HG03135 (cell line): ENCODE results near the gene EIF4EBP3.
"Not testable (repeated sequence)": the region's sequence is repeated elsewhere in the genome, so short reads cannot be mapped to it uniquely, and the experiment has no call there.

Experiments used
- ATAC-seq: cut with Tn5 transposase; IDR thresholded peaks from one replicate; pipeline ENCODE4 v1.9.1; 2021; ENCODE audit warnings: mild to moderate bottlenecking, moderate library complexity; ENCODE audit not compliant: unreplicated experiment

EIF4EBP3 gene

DNA sequence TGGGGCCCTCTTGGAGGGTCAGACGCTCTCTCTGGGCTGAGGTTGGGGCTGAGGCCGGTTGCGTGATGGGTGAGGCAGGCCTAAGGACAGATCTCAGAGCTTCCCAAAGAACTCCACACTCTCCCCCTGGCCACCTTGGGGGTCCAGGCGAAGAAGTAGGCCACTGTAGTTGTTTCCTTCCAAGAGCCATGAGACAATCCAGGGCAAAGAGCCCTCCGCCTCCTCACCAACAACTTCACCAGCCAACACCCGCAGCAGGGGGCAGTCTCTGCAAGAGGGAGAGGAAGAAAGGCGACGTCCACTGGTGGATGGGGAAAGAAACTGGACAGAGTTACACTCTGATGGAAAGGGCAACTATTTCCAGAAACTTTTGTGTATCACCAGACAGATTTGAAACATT is 27.8 kb downstream of the EIF4EBP3 start:
- ATAC-seq: no peak

- no peak for ATAC-seq
Measured at GRCh38 chr5:140576776-140577201, 29.3 kb downstream of the EIF4EBP3 start.

DNA sequence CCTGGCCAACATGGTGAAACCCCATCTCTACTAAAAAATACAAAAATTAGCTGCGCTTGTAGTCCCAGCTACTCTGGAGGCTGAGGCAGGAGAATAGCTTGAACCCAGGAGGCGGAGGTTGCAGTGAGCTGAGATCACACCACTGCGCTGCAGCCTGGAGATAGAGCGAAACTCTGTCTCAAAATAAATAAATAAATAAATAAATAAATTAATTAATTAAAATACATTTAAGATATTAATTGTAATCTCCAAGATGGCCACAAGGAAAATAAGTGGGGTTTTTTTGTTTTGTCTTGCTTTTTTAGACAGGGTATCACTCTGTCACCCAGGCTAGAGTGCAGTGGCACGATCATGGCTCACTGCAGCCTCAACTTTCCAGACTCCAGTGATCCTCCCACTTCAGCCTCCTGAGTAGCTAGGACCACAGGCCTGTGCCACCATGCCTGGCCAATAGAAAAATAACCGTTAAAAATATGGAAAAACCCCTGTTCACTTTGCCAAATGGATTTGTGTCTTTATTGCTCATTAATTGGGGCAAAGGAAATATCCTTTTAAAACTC is 31.8 kb downstream of the EIF4EBP3 start:
- not testable (repeated sequence) for ATAC-seq

DNA sequence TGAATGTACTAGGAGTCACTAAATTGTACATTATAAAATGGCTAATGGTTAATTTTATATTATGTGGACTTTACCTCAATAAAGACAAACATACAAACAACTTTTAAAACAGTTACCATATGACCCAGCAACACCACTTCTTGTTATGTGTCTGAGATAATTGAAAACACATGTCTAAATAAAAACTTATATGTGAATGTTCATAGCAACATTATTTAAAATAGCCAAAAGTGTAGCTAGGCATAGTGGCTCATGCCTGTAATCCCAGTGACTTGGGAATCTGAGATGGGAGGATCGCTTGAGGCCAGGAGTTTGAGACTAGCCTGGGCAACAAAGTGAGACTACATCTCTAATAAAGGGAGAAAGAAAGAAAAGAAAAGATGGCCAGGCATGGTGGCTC is 40.0 kb downstream of the EIF4EBP3 start:
- ATAC-seq: no peak

DNA sequence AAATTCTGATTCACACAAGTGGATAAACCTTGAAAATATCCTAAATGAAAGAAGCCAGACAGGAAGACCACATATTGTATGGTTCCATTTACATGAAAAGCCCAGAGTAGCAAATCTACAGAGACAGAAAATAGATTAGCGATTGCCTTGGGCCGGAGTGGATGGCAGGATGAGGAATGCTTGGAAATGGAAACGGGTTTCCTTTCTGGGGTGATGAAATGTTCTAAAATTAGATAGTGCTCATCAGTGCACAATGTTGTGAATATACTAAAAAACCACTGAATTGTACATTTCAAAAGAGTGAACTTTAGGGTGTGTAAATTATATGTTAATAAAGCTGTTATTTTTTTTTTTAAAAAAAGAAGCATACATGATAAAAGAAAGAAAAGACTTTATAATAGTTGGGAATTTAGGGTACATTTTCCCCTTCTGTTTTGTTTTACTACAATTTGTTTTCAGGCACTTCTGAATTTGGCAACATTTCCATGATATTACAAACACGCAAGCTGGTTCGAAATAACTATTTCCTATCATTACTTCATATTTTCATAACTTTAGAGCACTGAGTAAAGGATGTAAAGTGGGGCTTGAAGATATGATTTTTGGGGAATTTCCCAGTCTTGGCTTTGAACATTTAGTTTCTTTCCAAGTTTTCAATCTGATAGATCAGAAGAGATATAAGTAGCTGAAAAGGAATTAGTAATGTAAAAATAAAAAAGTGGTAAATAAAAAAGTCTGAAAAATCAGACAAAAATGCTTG is 41.0 kb downstream of the EIF4EBP3 start:
- ATAC-seq: no peak

DNA sequence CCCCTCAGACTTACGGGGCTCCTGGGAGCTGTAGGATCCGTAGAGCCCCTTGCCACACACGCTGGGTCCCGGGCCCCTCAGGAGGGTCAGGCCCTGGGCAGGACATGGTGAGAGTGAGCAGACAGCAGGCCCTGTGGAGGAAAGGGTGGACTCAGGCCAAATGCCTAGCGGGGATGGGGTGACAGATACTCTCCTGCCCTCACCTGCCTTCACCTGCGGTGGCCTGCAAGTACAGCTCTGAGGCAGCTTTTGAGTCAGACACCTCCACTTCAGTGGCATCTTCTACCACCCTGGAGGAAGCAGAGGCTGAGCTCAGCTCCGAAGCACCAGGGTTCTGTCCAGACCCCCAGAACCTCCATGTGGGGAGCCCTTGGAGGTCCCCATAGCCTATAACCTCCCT is 43.4 kb downstream of the EIF4EBP3 start:
- no peak for ATAC-seq

DNA sequence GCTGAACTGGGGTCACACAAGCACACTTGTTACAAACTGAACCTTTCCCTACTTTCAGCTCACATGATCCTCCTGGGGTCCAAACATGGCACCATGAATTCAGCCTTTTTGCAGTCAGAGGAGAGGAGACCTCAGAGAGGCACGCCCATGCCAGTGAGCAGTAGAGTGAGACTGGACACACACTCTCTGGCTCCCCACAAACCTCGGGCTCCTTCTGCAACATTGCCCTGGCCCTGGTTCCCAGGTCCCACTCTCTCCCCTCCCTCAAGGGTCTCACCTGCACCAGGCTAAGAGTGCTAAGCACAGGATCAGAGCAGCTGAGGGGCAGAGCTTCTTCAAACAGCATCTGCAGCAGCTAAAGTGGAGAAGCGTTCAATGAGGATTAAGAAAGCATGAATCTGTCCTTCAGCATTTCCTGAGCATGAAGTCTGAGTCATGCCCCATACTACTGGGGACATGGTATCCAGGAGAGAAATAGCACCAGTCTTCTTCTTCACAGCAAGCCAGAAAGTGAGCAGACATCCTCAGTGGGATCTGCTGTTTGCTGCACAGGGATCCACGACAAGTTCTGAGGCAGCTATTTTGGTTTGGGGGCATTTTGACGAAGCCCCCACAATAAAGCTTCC is 44.4 kb downstream of the EIF4EBP3 start:
- no peak for ATAC-seq

- not testable (repeated sequence) for ATAC-seq
Measured at GRCh38 chr5:140593070-140593469, 45.6 kb downstream of the EIF4EBP3 start.

GRCh38 chr5:140594169-140594568 is 46.7 kb downstream of the EIF4EBP3 start:
- ATAC-seq: no peak

DNA sequence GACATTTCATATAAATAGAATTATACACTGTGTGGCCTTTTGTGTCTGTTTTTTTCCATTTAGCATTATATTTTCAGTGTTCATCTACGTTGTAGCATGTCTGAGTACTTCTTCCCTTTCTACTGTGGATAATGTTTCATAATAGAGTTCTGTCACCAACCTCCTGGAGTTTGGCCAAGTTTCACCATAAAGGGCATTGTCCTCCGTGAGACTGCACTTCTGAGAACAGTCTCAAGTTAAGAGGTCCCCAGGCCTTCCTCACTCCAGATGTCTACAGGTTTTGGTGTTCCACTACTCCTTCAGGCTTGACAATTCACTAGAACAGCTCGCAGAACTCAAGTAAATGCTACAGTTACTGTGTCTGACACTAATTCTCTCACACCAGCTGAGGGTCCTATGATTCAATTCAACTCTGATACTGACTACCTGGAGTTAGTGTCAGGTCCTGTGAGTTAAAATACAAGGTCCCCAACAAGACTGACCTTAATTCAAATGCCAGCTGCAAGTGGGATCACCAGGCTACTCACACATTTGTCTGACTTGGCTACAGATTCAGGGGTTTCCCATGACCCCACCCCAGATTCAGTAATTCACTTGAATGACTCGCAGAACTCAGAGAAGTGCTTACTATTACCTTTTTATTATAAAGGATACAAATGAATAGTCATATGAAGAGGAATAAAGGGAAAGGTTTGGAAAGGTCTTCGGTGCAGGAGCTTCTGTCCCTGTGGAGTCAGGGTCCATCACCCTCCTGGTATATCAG is 48.3 kb downstream of the EIF4EBP3 start:
- ATAC-seq: no peak

- no peak for ATAC-seq
Measured at GRCh38 chr5:140596321-140596741, 48.9 kb downstream of the EIF4EBP3 start.

- ATAC-seq: no peak
Measured at GRCh38 chr5:140598836-140599235, 51.4 kb downstream of the EIF4EBP3 start.
